ENCODE data around the gene PRKAG2.

DNA sequence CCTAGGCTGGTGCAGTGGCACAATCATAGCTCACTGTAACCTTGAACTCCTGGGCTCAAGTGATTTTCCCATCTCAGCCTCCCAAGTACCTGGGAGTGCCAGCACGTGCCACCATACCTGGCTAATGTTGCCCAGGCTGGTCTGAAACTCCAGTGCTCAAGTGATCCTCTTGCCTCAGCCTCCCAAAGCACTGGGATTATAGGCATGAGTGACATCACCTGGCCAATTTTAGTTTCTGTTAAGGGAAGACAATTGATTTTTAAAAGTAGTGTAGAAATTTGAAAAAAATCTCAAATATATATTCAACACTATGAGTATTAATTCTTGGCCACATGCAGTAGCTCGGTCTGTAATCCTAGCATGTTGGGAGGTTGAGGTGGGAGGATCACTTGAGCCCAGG lies 235.3 kb downstream of the PRKAG2 start:
- TF ChIP-seq, protein P1, sequence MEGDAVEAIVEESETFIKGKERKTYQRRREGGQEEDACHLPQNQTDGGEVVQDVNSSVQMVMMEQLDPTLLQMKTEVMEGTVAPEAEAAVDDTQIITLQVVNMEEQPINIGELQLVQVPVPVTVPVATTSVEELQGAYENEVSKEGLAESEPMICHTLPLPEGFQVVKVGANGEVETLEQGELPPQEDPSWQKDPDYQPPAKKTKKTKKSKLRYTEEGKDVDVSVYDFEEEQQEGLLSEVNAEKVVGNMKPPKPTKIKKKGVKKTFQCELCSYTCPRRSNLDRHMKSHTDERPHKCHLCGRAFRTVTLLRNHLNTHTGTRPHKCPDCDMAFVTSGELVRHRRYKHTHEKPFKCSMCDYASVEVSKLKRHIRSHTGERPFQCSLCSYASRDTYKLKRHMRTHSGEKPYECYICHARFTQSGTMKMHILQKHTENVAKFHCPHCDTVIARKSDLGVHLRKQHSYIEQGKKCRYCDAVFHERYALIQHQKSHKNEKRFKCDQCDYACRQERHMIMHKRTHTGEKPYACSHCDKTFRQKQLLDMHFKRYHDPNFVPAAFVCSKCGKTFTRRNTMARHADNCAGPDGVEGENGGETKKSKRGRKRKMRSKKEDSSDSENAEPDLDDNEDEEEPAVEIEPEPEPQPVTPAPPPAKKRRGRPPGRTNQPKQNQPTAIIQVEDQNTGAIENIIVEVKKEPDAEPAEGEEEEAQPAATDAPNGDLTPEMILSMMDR (IDR thresholded peaks at IDR 0.05) = no peak
- TF ChIP-seq POLR2A (IDR thresholded peaks at IDR 0.05) = no peak
